GM18873 (cell line): ENCODE data around the gene ATP10A.

Experiments
- ATAC-seq: cut with Tn5 transposase; IDR thresholded peaks from one replicate; pipeline ENCODE4 v1.9.1; 2021; ENCODE audit warnings: mild to moderate bottlenecking, moderate library complexity, moderate number of reproducible peaks; ENCODE audit not compliant: unreplicated experiment, low FRiP score

ATP10A gene

GRCh38 chr15:25631971-25632370 is 231.2 kb downstream of the ATP10A start:
- ATAC-seq, result no peak
